HG03108 (cell line): ENCODE data around the gene SLC41A2.
"Not testable (repeated sequence)": the region's sequence is repeated elsewhere in the genome, so short reads cannot be mapped to it uniquely, and the experiment has no call there.

ENCODE experiments used
- ATAC-seq: cut with Tn5 transposase; IDR thresholded peaks from one replicate; pipeline ENCODE4 v1.9.1; 2021; ENCODE audit warnings: moderate library complexity; ENCODE audit not compliant: unreplicated experiment

Gene SLC41A2

GRCh38 chr12:104964856-104965205 lies 6.7 kb upstream of the SLC41A2 start:
- ATAC-seq = no peak

GRCh38 chr12:104964167-104964855 lies 6.2 kb upstream of the SLC41A2 start:
- no peak for ATAC-seq

- ATAC-seq = no peak
These were observed 5.7 kb upstream of the SLC41A2 start for GRCh38 chr12:104963757-104964156.

GRCh38 chr12:104960464-104960863 lies 2.4 kb upstream of the SLC41A2 start:
- ATAC-seq = no peak

GRCh38 chr12:104959335-104959841 lies 1.3 kb upstream of the SLC41A2 start:
- ATAC-seq = no peak

- ATAC-seq = no peak
These were observed 780 bp upstream of the SLC41A2 start for GRCh38 chr12:104958805-104959334.

- ATAC-seq = no peak
These were observed 430 bp downstream of the SLC41A2 start for GRCh38 chr12:104957719-104958000.

GRCh38 chr12:104956870-104957718 lies 996 bp downstream of the SLC41A2 start:
- no peak for ATAC-seq

GRCh38 chr12:104955703-104956102 lies 2.4 kb downstream of the SLC41A2 start:
- ATAC-seq = no peak

GRCh38 chr12:104953323-104953722 lies 4.8 kb downstream of the SLC41A2 start:
- ATAC-seq = no peak

GRCh38 chr12:104952816-104953215 lies 5.3 kb downstream of the SLC41A2 start:
- ATAC-seq = no peak

- ATAC-seq = no peak
These were observed 6.2 kb downstream of the SLC41A2 start for GRCh38 chr12:104951759-104952509.

GRCh38 chr12:104948716-104949115 lies 9.4 kb downstream of the SLC41A2 start:
- not testable (repeated sequence) for ATAC-seq

- ATAC-seq = no peak
These were observed 13.8 kb downstream of the SLC41A2 start for GRCh38 chr12:104944252-104944651.

GRCh38 chr12:104943401-104943800 lies 14.7 kb downstream of the SLC41A2 start:
- ATAC-seq = not testable (repeated sequence)

- ATAC-seq = no peak
These were observed 16.0 kb downstream of the SLC41A2 start for GRCh38 chr12:104942075-104942474.

GRCh38 chr12:104941454-104941853 lies 16.6 kb downstream of the SLC41A2 start:
- ATAC-seq = no peak

- no peak for ATAC-seq
These were observed 19.0 kb downstream of the SLC41A2 start for GRCh38 chr12:104939089-104939488.

- no peak for ATAC-seq
These were observed 19.7 kb downstream of the SLC41A2 start for GRCh38 chr12:104938371-104938770.

- no peak for ATAC-seq
These were observed 22.2 kb downstream of the SLC41A2 start for GRCh38 chr12:104935886-104936285.

- no peak for ATAC-seq
These were observed 24.3 kb downstream of the SLC41A2 start for GRCh38 chr12:104933778-104934177.
